GM18520 (cell line): ENCODE results near the gene ZNF484.
A peak's percentile ranks its signal among the peaks of the same experiment; 100 is the strongest.
"Not testable (repeated sequence)": the region's sequence is repeated elsewhere in the genome, so short reads cannot be mapped to it uniquely, and the experiment has no call there.

Source experiments
- ATAC-seq: cut with Tn5 transposase; IDR thresholded peaks from one replicate; pipeline ENCODE4 v1.9.1; 2021; ENCODE audit not compliant: unreplicated experiment

The ZNF484 gene

GRCh38 chr9:92877531-92878430 is at the start of gene ZNF484:
ZNF484 (minus strand) TSS chr9:92878038; CDS start chr9:92875029, 3,009 bp downstream.
- peak; percentile 90 for ATAC-seq

GRCh38 chr9:92920437-92920836 is 42.6 kb upstream of the ZNF484 start:
- ATAC-seq: no peak

- ATAC-seq: no peak
Measured at GRCh38 chr9:92917176-92917800, 39.5 kb upstream of the ZNF484 start.

DNA sequence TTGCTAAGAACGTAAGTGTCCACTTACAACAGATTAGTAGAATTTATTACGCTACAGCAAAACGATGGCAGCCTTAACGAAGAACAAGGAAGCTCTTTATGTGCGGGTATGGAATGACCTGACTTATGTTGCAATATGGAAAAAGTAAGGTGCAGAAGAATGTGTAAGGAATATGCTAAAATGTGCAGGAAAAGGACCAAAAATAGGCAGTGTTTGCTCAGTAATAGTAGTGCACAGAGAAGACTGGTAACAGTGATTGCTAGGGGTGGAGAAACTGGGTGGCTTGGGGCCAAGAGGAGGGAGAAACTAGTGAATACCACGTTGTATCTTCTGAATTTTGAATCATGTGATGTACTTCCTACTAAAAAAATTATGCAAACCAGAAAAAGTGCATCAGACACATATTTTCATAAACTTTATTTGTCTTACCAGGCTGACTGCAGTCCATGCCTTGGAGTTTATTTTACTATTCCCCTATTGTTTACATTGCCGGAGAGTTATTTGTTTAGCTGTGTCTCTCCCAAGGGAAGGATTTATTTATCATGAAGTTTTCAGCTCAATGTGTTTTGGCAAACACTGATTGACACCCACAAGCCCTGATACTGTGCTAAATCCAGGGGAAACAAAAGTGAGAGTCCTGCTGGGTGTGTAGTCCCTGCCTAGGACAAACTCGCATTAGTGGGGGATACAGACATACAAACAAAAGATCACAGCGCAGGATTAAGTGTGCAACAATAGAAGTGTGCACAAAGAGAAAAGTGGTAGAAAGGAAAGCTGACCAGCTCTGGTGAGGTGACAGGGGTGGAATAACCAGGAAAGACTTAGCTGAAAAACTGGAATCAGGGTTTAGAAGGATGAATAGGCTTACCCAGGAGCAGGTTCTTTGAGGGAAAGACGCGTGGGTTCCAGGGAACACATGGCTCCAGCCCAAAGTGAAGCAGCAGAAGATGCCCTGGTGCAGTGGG is 34.0 kb upstream of the ZNF484 start:
- ATAC-seq: no peak

DNA sequence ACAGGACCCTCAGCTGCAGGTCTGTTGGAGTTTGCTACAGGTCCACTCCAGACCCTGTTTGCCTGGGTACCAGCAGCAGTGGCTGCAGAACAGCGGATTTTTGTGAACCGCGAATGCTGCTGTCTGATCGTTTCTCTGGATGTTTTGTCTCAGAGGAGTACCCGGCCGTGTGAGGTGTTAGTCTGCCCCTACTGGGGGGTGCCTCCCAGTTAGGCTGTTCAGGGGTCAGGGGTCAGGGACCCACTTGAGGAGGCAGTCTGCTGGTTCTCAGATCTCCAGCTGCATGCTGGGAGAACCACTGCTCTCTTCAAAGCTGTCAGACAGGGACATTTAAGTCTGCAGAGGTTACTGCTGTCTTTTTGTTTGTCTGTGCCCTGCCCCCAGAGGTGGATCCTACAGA is 27.3 kb upstream of the ZNF484 start:
- ATAC-seq: not testable (repeated sequence)

DNA sequence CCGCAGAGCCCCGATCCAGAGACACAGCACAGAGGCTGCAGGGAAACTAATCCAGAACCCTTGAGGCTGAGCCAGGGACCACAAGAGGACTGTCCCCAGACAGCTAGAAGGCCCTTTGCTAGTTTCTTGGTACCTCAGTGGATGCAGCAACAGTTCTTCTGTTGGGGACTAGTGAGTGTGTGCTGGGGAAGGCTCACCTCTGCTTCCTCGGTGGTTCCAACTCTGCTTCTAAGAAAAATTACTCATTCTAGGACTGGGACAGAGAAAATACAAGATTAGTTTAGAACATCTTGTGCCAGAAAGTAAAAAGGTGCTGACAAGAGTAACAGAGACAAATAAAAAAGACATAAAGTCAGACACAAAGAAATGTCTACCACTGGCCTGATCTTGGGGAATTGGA is 19.5 kb upstream of the ZNF484 start:
- no peak for ATAC-seq

DNA sequence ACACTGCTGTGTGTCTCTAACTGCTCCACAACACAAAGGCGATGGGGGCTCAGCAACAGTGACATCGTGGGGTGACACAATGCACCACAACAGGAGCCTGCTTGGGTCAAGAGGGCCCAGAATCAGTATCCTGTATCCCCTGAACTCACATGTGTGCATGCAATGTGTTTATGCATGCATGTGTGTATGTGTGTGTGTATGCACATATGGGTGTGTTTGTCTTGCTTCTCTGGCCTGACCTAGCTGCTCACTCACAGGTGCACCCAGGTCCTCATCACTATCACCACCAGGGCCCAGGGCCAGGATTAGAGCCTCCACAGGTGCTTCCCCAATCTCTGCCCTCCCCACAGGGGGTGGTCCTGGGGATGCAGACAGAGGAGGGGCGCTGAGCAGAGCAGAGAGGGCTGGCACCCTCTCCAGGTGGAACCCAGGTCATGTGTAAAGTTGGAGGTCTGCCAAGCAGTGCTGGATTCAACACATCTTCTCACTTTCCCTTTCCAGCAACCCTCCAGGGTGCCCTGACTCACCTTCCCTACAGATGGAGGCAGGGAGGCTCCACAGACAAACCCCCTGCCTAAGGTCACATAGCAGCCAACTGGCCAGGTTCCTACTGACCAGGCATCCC is 18.1 kb upstream of the ZNF484 start:
- no peak for ATAC-seq

DNA sequence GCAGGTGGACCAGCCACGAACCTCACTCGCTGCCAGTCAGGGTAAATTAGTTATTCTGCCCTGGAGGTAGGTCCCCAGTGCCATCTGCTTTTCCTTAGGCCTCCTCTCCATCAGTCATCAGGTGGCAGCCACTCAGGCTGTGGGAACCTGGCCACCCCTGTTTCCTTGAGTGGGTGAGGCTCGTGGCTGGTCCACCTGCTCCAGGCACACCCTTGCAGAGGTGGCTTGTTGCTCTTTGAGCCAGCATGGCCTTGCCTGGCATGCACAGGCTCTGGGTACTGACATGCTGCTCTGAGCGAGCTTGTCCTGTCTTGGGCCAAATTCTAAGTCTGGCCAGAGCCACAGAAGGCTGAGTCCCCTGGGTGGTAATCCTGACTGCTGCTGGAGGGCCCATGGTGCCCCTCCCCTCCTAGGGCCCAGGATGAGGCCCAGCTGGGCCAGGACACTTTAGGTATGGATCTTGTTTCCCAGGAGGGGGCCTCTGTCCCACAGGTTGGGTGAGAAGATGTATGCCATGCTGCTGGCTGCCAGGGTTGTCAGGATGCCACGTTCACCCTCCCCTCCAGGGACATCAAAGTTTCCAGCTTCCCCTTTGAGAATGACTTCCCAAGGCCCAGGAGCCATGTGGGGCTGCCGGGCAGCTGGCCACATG is 17.0 kb upstream of the ZNF484 start:
- no peak for ATAC-seq

- ATAC-seq: not testable (repeated sequence)
Measured at GRCh38 chr9:92893916-92894610, 16.2 kb upstream of the ZNF484 start.

GRCh38 chr9:92892276-92892675 is 14.4 kb upstream of the ZNF484 start:
- not testable (repeated sequence) for ATAC-seq

DNA sequence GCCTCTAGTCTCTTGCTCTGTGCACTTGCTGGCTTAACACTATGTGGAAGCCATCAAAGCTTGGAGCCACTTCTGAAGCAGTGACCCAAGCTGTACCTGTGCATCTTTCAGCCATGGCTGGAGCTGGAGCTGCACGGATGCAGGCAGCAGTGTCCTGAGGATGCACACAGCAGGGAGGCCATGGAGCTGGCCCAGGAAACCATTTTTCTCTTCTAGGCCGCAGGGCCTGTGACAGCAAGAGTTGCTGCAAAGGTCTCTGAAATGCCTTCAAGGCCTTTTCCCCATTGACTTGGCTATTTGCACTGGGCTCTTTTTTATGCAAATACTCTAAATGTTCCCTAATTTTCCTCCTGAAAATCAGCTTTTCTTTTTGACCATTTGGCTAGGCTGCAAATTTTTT is 12.9 kb upstream of the ZNF484 start:
- ATAC-seq: no peak

DNA sequence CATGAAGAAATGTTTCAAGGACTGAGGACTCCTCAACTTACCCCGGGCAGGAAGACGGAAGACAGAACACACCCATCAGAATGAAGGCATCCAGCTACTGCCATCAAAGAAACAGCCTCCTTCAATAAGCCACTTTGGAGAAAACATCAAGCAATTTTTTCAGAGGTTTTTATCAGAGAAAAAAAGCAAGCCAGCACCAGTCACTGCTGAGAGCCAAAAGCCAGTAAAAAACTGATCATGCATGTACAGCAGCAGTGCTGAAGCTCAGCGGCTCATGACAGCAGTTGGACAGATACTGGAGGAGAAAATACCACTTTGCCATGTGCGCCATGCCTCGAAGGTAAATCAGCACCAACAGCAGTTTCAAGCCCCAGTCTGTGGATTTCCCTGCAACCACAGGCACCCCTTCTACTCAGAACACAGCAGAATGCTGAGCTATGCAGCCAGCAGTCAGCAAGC is 10.1 kb upstream of the ZNF484 start:
- no peak for ATAC-seq

- ATAC-seq: not testable (repeated sequence)
Measured at GRCh38 chr9:92886846-92887610, 9.2 kb upstream of the ZNF484 start.

DNA sequence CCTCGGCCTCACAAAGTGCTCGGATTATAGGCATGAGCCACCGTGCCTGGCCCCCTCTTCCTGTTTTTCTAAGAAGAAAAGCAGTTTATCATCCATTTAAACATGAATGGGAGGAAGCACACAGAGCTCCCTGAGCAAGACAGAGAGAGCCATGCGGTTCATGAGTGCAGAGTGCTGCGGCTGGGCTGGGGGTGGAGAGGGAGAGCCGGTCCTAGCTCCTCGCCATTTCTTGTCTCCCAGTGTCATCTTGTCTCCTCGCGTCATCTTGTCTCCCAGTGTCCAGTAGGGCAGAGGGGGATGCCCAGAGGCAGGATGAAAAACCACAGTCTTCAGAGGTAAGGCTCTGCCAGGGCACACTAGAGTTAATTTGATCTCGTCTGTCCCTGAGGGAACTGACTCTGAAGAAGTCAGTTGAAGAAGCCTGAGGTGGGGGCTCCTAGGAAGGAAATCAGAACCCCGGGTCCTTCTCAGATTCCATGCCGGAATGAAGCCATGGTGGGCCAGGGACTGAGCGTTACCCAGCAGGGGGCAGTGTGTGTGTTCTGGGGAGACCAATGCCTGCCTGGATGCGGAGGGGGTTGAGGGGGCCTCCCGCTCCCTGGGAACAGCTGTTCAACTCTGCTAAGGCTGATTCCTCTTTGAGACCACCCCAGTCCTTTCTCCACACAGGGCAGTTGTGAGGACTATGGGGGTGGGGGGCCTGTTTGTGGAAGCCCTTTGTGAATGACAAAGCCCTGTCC is 6.0 kb upstream of the ZNF484 start:
- not testable (repeated sequence) for ATAC-seq

GRCh38 chr9:92882276-92882675 is 4.4 kb upstream of the ZNF484 start:
- ATAC-seq: no peak

DNA sequence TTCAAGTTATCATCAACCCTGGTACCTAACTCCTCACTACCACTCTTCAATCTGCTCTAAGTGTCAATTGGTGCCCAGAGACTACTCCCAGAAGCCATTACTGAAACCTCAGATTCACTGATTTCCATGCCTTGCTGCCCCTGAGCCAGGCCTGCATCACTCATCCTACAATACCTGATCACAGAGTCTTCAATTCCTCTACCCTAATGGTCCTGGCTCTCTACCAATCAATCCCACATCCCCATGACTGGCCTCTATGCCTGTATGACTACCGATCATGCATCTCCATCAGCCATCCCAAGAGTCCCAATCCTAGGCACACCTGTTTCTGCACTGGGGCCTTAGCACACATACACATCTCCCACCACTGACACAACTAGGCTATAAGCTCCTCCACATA is 2.5 kb downstream of the ZNF484 start:
- ATAC-seq: no peak

DNA sequence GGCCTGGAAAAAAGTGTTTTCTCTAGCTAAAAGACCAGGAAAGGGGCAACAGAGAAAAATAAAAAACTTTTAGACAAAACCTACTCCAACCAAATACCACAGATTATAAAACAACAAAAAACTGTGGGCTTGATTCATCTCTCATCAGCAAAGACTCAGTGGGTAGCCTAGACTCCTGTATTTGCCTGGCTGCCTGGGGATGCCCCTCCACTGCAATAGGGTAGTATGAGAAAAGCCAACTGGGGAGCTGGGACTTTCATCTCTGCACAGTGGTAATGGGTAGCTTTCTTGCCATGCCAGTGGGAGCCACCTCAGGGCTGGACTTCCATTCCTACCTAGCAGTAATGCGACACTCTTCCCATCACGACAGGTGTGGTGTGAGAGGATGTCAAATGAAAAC is 7.5 kb downstream of the ZNF484 start:
- no peak for ATAC-seq

DNA sequence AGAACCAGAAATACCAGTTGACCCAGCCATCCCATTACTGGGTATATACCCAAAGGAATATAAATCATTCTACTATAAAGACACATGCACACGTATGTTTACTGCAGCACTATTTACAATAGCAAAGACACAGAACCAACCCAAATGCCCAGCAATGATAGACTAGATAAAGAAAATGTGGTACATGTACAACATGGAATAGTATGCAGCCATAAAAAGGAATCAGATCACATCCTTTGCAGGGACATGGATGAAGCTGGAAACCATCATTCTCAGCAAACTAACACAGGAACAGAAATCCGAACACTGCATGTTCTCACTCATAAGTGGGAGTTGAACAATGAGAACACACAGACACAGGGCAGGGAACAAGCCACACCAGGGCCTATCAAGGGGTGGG is 11.2 kb downstream of the ZNF484 start:
- ATAC-seq: not testable (repeated sequence)
